Tongue (tissue), 2 donors: Measurements from ENCODE around the gene SF3B5. TPM values are rescaled to one million over a fixed set of nuclear protein-coding genes. Genes with fewer than 3 reads are reported as not detected.
"Not testable (repeated sequence)": the region's sequence is repeated elsewhere in the genome, so short reads cannot be mapped to it uniquely, and the experiment has no call there.

Experiments used
- DNase-seq: peaks from one replicate; pipeline ENCODE4 v3.0.0-alpha.2; 2015
- total RNA-seq: library from RNA; depleted of rRNA; stranded (reverse); fragments of >200 nt; gene quantifications from one replicate; pipeline ENCODE4 v1.2.3, GENCODE V29; 2014

The SF3B5 gene
- total RNA-seq, 1 donor from 2014 or later = 61.9 TPM

- DNase-seq = peak; percentile 91
Observed at GRCh38 chr6:144104898-144105487, 9.6 kb upstream of the SF3B5 start.

GRCh38 chr6:144104488-144104887, 9.1 kb upstream of the SF3B5 start:
- DNase-seq = no peak

DNA sequence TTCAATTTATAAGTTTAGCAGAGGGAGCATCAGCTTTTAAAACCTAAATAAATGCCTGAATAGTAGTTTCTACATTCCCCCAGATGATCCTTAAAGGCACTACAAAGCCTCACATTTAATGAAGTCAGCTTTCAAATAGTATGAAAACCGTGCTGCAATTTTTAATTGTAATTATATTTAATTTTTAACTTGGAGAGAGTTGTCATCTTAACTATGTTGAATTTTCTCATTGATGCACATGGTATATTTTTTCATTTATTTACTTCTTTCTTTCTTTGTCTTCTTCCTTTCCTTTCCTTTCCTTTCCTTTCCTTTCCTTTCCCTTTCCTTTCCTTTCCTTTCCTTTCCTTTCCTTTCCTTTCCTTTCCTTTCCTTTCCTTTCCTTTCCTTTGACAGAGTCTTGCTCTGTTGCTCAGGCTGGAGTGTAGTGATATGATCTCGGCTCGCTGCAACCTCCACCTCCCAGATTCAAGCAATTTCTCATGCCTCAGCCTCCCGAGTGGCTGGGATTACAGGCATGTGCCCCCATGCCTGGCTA, 7.7 kb upstream of the SF3B5 start:
- DNase-seq = no peak

DNA sequence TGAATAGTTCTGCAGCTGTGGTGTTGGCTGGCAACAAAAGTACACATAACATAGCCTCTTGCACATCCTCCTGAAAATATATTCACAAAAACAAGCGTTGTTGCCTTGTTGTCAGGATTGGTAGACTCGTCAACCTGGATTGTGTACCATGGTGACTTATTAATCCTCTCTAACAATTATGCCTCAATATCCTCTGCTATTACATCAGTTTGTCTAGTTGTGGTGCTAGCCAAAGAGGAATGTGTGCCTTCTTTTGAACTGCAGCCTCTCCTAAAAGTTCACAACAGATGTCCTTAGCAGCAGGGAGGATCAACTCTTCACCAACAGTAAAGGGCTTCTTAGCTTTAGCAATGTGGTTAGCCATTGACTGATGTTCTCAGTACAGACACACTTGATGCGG, 3.6 kb upstream of the SF3B5 start:
- DNase-seq = no peak

GRCh38 chr6:144094731-144095133, 641 bp downstream of the SF3B5 start:
- no peak for DNase-seq

DNA sequence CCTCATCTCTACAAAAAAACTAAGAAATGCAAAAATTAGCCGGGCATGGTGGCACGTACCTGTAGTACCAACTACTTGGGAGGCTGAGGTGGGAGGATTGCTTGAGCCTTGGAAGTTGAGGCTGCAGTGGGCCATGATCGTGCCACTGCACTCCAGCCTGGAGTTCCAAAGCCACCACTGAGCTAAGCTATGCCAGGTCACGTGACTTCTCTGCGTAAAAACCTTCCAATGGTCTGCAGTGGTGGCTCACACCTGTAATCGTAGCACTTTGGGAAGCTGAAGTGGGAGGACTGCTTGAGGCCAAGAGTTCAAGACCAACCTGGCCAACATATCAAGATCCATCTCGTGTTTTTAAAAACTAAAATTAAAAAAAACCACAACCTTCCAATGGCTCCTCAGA, 1.7 kb downstream of the SF3B5 start:
- no peak for DNase-seq

DNA sequence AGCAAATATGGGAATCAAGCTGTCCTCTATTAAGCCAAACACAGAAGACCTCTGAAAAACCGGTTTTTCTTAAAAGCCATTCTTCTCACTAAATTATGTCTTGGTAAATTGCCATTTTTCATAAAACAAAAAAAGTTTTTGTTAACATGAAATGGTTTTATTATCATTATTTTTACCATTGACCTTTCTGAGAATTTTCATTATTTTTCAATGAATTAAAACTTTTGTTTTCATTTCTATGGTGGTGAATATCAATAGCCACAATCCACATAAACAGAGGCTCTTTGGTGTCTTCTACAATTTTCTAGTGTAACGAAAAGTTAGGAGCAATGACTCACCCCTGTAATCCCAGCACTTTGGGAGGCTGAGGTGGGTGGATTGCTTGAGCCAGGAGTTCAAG, 2.1 kb downstream of the SF3B5 start:
- DNase-seq = no peak

DNA sequence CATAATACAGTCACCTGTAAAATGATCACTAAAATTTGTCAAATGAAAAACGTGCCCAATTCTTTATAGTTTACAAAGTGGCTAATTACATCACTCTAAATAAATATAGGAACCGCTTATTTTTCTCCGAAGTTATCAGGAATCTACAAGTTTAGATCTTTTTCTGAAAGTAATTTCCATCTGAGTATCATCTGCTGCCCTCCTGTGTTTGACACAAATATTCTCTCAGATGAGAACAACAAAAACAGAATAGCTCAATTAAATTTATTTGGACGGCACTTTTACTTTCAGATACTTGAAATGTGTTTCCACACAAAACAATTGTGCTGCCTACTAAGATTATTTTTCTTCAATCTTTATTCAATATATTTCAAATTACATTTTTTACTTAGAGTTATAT, 5.0 kb downstream of the SF3B5 start:
- DNase-seq = no peak

- no peak for DNase-seq
Observed at GRCh38 chr6:144087789-144088426, 7.5 kb downstream of the SF3B5 start.

- no peak for DNase-seq
Observed at GRCh38 chr6:144086959-144087358, 8.4 kb downstream of the SF3B5 start.

GRCh38 chr6:144083172-144083571, 12.2 kb downstream of the SF3B5 start:
- no peak for DNase-seq

GRCh38 chr6:144082412-144082811, 13.0 kb downstream of the SF3B5 start:
- DNase-seq = not testable (repeated sequence)

GRCh38 chr6:144077871-144078270, 17.5 kb downstream of the SF3B5 start:
- DNase-seq = no peak

GRCh38 chr6:144075875-144076274, 19.5 kb downstream of the SF3B5 start:
- DNase-seq = no peak

GRCh38 chr6:144075187-144075586, 20.2 kb downstream of the SF3B5 start:
- DNase-seq = no peak

GRCh38 chr6:144073024-144073423, 22.3 kb downstream of the SF3B5 start:
- DNase-seq = no peak

- no peak for DNase-seq
Observed at GRCh38 chr6:144069506-144069905, 25.9 kb downstream of the SF3B5 start.

DNA sequence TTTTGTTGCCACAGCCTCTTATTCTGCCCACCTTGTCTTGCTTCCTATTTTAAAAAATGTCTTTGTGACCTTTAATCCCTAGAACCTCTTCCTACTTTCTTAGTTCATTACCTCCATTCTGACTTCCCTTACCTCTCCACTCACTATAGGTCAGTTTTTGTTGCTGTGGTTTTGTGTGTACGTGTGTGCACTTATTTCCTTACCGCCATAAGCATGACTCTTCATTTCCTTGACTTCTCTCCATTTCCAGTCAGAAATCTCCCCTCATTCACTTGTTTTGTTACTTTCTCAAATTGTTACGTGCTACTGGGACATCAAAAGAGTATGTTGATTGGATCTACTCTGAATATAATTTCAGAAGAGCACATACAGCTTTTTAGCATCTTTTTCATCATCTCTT, 26.6 kb downstream of the SF3B5 start:
- DNase-seq = no peak

DNA sequence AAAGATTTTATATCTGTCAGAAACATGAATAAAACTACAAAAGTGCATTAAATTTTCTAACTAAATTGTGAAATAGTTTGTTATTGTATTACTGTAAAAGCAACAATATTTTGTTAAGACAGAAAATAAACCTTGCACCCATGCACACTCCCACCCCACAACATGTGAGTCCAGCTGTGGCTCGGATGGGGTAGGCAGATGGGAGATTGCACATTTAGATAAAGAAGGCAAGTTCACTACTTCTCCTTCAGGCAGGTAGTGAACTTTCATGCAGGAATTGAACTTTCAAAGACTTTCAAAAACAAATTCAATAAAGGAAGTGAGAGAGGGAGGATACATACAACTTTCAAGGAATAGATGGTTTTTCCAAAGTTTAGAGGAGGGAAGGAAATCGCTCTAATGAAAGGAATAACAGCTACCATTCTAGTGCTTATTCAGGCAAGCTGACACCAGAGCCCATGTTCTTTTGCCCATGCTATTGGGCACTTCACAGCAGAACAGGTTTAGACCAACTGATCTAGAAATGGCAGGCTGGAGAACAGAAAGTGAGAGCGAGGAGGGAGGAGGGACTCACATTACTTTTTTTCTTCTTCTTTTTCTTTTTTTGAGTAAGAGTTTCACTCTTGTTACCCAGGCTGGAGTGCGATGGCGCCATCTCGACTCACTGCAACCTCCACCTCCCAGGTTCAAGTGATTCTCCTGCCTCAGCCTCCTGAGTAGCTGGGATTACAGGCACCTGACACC, 28.5 kb downstream of the SF3B5 start:
- no peak for DNase-seq

- DNase-seq = no peak
Observed at GRCh38 chr6:144066255-144066654, 29.1 kb downstream of the SF3B5 start.

DNA sequence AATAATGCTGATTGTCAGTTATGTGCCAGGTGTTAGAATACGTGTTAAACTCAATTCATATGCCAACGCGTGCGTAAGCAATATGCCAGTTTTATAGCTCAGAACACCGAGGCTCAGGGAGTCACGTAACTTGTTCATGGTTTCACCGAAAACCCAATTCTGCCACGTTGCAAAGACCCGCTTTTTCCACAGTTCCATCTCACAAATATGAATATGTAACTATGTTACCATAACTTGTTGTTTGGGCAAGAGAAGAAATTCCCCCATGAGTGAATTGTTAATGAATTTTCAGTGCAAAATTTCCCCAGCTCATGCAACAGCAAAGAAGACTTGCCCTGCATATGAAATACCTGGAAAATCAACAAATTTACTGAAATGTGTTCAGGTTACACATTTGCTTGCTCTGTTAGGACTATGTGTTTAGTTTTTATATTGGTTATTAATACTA, 30.1 kb downstream of the SF3B5 start:
- peak; percentile 14 for DNase-seq

- DNase-seq = peak; percentile 27
Observed at GRCh38 chr6:144064402-144065212, 30.8 kb downstream of the SF3B5 start.
